Left ventricle myocardium superior (tissue), 1 donor: Measurements from ENCODE around the gene HP. TPM values are rescaled to one million over a fixed set of nuclear protein-coding genes. Genes with fewer than 3 reads are reported as not detected.

Experiments
- ATAC-seq: fragments of 200-7000 bp; cut with Tn5 transposase; one replicate; pipeline ENCODE4 v1.9.1; 2020; ENCODE audit warnings: mild to moderate bottlenecking, moderate library complexity
- DNase-seq: peaks from one replicate; pipeline ENCODE4 v3.0.0-alpha.2; 2020
- intact Hi-C: fragments of 100-400 bp; cut with micrococcal nuclease; formaldehyde crosslinking; loops from one replicate; pipeline ENCODE4 v1.11.0; 2022
- total RNA-seq: library from RNA; stranded (reverse); fragmentation: NEBNext Ultra II Directional; extraction: Animal tissue kit (Norgen Biotek cat#: 25700); gene quantifications from one replicate; pipeline ENCODE4 v1.2.1, GENCODE V29; 2021
- donor health status: DM: no; HTN: yes; CAD: no; lungs with severe emphysema.

Gene HP
- total RNA-seq, 1 donor from 2014 or later = 80.3 TPM

DNA sequence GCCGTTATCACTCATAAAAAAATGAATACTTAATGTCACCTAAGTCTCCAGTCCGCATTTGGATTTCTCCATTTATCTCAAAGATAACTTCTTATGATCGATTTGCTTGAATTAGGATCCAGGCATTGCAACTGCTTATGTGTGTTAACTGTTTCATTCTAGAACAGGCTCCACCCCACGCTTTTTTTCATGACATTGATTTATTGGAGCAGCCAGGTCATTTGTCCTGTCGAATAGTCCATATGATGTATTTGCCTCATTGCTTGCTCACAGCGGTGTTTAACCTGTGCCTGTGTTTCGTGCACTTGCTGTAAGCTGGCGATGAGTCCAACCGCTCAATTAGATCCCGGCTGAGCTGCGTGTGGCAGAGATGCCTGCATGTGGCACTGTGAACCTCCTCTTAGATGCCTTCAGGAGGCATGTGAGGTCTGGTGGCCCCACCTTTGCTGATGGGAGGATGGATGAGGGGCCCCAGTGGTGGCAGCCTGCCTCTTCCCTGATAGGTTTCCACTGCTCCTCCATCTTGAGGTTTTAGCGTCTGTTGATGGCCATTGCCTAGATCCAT lies 55.7 kb downstream of the HP start:
- ATAC-seq (no peak), DNase-seq (no peak)
- intact Hi-C loops = no loop called here

Other genes with a start within 250 kb of the HP start
- 33.7 TPM for gene AP1G1, start 245.7 kb upstream of the HP start, total RNA-seq
- gene ATXN1L, start 208.5 kb upstream of the HP start, total RNA-seq = 14.4 TPM
- gene ZNF821, start 170.3 kb upstream of the HP start, total RNA-seq = 3.2 TPM
- 110 TPM for gene IST1, start 159.0 kb upstream of the HP start, total RNA-seq
- 0.22 TPM for gene PKD1L3, start 54.1 kb upstream of the HP start, total RNA-seq
- gene DHODH, start 45.8 kb upstream of the HP start, total RNA-seq = 6.1 TPM
- 94.9 TPM for gene HPR, start 8.7 kb downstream of the HP start, total RNA-seq
- gene TXNL4B, start 39.1 kb downstream of the HP start, total RNA-seq = 5.4 TPM
- 43.1 TPM for gene DHX38, start 39.3 kb downstream of the HP start, total RNA-seq
- gene PMFBP1, start 117.7 kb downstream of the HP start, total RNA-seq = not detected